GM18907 (cell line): ENCODE results near the gene ALDH1A3.
"Not testable (repeated sequence)": the region's sequence is repeated elsewhere in the genome, so short reads cannot be mapped to it uniquely, and the experiment has no call there.

Experiments
- ATAC-seq: cut with Tn5 transposase; IDR thresholded peaks from one replicate; pipeline ENCODE4 v1.9.1; 2021; ENCODE audit warnings: mild to moderate bottlenecking, moderate library complexity; ENCODE audit not compliant: unreplicated experiment

Gene ALDH1A3

DNA sequence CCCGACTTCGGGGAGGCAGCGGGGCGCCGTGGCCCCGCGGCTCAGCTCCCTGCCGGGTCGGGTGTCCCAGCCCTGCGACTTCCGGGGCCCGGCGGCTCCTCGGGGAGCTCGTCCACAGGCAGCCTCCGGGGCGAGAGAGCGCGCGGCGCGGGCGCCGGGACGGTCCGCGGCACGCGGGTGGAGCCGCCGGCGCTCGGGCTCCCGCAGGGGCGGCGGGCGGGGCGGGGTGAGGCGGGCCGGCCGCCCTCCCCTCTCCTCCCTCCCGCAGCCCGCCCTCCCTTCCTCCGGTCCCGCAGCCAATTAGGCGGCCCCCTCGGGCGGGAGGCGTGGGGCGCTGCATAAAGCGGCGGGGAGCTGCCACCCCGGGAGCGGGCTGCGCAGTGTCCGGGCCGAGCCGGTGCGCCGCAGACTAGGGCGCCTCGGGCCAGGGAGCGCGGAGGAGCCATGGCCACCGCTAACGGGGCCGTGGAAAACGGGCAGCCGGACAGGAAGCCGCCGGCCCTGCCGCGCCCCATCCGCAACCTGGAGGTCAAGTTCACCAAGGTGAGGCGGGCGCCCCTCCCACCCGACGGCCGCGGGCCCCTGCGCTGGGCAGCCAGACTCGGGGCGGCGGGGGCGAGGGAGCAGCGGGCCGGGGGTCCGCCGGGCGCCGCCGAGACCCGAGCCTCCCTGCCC, at the start of gene ALDH1A3:
TSS of gene ALDH1A3 (plus strand) at position 368 of the 675 bp plus-strand sequence. CDS start at position 445, 77 bp downstream.
- no peak for ATAC-seq

DNA sequence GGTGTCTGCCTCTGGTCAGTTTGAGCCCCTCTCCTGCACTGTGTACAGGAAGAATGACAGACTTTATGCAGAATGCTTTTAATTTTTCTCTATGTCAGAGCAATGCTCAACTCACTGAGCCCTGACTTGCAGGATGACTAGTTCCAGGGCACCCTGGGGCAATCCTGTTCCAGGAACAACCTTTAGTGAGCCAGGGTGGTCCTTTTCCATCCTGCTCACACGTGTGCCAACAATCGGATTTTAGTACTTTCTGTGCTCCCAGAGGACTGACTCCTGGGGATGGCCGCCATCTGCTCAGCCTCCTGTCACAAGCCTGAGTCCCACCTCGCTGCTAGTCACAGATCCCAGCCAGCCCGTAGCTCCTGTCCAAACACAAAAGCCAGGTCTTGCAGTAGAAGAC, 48.2 kb upstream of the ALDH1A3 start:
- ATAC-seq: no peak

- ATAC-seq: no peak
These were observed 47.3 kb upstream of the ALDH1A3 start for GRCh38 chr15:100832149-100832942.

GRCh38 chr15:100833417-100834389, 45.9 kb upstream of the ALDH1A3 start:
- no peak for ATAC-seq

DNA sequence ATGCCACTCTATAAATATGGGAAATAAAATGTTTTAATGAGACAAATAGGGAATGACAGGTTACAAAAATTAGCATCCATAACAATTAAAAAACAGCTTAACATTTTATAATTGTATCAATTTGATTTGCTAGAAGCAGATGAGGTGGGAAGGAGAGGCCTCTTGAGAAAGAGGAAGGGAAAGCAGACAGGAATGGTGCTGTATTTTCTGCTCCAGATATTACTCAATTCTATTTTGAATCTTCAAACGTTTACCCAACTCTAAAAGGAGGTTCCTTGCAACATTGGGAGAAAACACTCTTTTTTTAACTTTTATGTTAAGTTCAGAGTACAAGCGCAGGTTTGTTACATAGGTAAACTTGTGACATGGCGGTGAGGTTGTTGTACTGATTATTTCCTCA, 44.9 kb upstream of the ALDH1A3 start:
- no peak for ATAC-seq

- ATAC-seq: no peak
These were observed 44.0 kb upstream of the ALDH1A3 start for GRCh38 chr15:100835636-100836035.

DNA sequence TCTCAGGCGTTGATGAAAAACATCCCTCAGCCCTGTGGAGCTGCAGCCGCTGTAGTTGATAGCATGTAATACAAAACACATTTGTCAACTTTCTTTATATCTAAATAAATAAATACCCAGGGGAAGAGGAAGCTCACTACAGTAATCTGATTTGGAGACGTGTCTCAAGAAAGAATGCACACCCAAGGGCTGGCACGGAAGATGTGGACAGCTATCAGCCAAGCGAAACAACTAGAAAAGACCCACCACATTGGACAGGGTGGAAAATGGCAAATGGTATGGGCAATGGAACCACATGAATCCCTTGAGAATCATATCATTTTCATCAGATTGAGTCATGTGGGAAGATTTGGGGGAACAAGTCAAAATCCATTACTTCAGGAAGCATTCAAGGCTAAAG, 43.1 kb upstream of the ALDH1A3 start:
- no peak for ATAC-seq

DNA sequence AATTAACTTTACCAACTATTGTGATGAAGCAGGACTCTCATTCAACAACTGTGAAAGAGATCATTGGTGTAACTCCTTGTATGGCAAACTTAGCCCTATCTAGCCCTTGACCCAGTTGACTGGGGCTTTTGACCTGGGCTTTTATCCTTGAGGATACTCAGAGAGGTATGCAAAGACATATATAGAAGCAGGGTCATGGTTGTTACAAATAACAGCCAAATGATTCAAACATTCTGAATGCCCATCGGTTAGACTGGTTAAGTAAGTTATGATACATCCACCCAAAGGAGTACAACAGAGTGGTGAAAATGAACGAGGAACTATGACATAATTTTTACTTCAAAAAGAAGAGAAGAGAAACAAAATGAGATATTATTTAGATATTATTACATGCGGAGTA, 38.2 kb upstream of the ALDH1A3 start:
- no peak for ATAC-seq

DNA sequence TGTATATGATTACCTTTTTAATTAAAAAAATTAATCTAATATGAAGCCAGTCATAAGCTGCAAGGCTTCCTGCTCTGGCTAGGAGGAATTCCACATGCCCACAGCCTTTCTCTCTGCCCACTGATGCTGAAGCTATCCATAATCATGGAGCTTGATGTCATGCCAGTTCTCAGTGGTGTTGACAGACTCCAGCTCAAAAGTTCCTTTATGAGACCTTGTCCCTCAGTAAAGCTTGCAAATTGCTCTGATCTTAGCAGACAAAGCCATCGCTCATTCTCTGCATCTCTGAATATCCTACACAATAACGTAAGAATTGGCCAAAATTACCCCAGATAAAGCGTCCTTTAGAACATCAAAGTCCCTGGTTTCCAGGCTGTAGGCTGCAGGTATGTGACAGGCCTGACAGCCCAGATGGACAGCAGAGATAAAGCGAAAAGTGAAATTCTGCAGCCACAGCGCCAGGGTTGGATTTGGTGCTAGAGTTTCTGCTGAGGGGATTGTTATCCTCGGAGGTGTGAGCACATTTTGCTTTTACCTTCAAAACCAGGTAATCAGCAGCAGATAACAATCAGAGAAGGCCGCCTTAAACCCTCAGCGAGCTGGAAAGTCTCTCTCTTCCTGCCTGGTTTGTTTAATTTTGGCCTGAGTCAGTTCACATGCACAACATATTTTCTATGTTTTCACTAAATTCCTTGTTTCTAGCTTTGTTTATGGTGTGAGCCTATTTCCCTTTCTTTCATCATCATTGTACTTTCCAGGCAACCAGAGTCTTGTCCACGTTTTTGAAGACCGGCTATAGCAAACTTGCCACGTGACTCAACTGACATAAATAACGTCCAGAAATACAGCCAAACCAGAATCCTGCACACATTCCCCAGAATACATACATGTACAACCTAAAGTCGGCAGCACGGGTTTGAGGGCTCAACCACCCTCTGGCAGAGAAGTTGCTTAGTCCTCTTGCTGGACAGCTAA, 36.6 kb upstream of the ALDH1A3 start:
- no peak for ATAC-seq

DNA sequence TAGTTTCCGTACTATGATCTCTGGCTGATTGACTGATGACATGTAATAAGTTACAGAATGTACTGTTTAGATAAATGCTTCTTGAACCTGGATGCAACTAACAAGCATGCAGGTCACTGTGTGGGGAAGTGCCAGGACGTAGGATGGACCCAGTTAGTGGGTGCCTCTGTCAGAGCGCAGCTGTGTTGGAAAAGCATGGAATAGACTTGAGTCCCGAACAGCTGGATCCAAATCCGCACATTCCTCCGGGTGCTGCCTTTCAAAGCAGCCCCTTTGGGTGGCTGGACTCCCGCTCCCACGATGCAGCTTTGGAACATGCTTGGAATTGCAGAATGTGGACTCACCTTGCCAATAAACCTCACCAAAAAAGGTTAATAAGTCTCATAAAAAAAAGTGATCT, 35.5 kb upstream of the ALDH1A3 start:
- ATAC-seq: no peak

- ATAC-seq: no peak
These were observed 34.9 kb upstream of the ALDH1A3 start for GRCh38 chr15:100844778-100845177.

DNA sequence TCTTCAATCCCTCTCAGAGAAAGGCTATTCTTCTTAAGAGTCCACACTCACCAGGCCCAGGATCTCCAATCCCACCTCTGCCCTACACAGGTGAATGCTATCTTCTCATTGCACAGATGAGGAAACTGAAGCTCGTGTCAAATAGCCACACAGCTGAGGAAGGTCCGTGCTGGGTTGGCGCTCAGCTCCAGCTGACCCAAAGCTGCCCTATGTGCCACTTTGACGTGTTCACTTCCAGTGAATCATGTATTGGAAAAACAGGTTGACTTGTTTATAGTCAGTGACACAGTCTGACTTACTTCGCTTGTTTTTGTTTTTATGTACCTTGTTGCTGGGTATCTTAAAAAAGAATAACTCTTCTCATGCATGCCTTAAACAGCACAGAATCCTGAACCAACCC, 32.4 kb upstream of the ALDH1A3 start:
- ATAC-seq: no peak

DNA sequence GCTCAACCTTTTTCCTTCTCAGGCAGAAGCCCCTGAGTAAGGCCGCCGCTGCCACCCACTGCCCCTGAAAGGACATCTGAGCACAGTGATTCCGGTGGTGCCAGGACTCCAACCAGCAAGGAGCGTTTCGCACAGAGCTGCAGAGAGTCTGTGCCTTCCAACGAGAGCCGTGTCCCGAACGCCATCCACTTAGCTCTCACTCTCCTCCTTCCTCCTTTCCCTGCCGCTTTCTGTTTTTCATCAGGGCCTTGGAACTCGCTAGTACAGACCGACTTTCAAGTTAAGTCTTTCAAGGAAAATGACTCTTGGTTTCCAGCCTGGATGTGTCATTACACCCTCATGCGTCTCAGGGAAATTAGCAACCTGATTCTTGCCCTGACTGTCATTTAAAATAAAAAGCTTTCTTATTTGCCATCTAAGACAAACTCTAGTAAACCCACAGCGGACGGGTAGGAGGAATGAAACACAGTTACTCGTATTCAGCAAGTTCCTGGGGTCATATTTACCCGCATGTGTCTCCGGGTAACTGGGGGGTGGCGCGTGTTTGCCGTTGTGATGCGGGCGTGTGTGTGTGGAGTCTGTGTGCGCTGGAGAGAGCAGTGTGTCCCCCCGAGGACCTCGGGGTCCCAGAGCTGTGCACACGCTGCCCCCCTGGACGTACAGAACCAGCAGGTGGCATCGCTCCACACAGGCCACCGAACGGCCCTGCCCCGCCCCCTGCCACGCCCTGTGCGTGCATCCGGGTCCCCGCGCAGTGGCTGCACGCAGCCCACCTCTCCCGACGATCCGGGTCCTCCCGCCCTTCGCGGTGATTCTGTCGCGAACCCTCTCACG, 30.4 kb upstream of the ALDH1A3 start:
- peak; percentile 73 for ATAC-seq

- ATAC-seq: no peak
These were observed 29.8 kb upstream of the ALDH1A3 start for GRCh38 chr15:100849855-100850218.

GRCh38 chr15:100851428-100852015, 28.1 kb upstream of the ALDH1A3 start:
- ATAC-seq: not testable (repeated sequence)

DNA sequence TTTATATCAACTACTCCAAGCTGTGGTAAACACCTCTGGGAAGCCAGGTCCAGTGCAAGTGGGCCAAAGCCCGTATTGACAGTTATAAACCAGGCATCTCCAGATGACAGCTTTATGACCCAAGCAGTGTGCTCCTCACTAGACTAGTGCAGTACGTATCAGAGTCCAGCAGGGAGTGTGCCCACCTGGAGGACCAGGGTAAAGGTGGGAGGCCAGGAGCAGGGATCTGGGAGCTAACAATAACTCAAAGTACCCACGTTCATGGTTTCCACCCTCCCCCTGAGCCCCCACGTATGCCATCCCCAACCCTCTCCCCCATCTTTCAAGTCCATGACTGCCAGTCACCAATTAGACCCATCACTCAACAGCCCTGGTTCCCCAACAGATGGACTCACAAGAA, 27.0 kb upstream of the ALDH1A3 start:
- no peak for ATAC-seq

DNA sequence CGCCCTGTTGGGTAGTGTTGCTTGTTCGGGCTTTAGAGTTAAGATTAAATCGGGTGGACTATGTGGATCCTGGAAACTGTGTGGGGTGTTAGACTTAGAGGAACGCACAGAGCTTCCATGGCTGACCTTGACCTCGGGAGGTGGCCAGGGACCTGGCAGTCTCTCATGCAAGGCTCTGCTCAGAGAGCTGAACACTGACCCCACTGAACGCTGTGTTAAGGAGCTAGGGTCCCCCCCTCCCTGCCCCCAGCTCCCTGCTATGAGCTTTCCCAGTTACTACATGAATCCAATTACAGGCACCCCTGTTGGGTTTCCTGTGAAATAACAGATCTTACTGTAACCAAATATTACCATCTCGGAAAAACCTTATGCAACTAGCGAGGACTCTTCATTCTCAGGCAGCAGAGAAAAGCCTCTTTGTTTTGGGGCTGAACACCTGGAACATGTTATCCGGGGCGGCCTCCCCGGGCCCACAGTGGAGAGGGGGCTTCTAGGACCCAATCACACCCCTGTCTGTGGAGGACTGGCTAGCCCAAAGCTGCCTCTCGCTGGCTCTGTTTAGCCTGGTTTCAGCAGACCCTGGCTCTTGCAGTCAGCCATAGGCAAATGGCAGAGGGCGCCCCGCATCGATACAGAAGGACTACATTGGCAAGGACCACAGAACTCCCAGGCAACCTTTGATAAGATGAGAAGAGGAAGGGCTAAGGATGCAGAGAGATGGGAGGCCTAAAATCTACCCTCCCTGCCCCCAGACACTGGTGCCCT, 25.8 kb upstream of the ALDH1A3 start:
- ATAC-seq: no peak

- ATAC-seq: no peak
These were observed 22.8 kb upstream of the ALDH1A3 start for GRCh38 chr15:100856867-100857266.
